GM23338 (cell line): ENCODE data around the gene CS. TPM values are rescaled to one million over a fixed set of nuclear protein-coding genes. Genes with fewer than 3 reads are reported as not detected.

Source experiments
- ATAC-seq: fragments of 200-7000 bp; cut with Tn5 transposase; 3 replicates; pipeline ENCODE4 v1.9.1; 2020
- DNase-seq: peaks from one replicate; pipeline ENCODE4 v3.0.0-alpha.2; 2015; ENCODE audit warnings: low spot score
- H2AFZ ChIP-seq: fragments of 200-600 bp; sonication (generic); 2 replicates; pipeline ENCODE4 v1.8.0; 2016; ENCODE audit warnings: antibody characterized with exemption, mild to moderate bottlenecking, moderate library complexity
- H3F3A ChIP-seq: fragments of 200-600 bp; sonication (generic); replicated peaks from 2 replicates; pipeline ENCODE4 v1.8.0; 2017; ENCODE audit warnings: antibody characterized with exemption, mixed run types, low read depth
- H3K27ac ChIP-seq: fragments of 200-600 bp; sonication (generic); 2 replicates; pipeline ENCODE4 v1.6.1; 2016; ENCODE audit warnings: low read depth
- H3K27me3 ChIP-seq: fragments of 200-600 bp; sonication (generic); 2 replicates; pipeline ENCODE4 v1.8.0; 2016; ENCODE audit warnings: mild to moderate bottlenecking, mixed run types, moderate library complexity; ENCODE audit not compliant: insufficient read depth
- H3K36me3 ChIP-seq: fragments of 200-600 bp; sonication (generic); 2 replicates; pipeline ENCODE4 v1.8.0; 2016; ENCODE audit warnings: mild to moderate bottlenecking; ENCODE audit not compliant: insufficient read depth
- H3K4me1 ChIP-seq: fragments of 200-600 bp; sonication (generic); 2 replicates; pipeline ENCODE4 v1.8.0; 2016; ENCODE audit warnings: mild to moderate bottlenecking, moderate library complexity; ENCODE audit not compliant: insufficient read depth
- H3K4me2 ChIP-seq: fragments of 200-600 bp; sonication (generic); 2 replicates; pipeline ENCODE4 v1.7.1; 2017; ENCODE audit warnings: mixed run types
- H3K4me3 ChIP-seq: fragments of 200-600 bp; sonication (generic); 2 replicates; pipeline ENCODE4 v1.6.1; 2016; ENCODE audit warnings: mixed run types
- H3K79me2 ChIP-seq: fragments of 200-600 bp; sonication (generic); replicated peaks from 2 replicates; pipeline ENCODE4 v1.8.0; 2017; ENCODE audit warnings: mild to moderate bottlenecking; ENCODE audit not compliant: insufficient read depth
- H3K9me2 ChIP-seq: fragments of 200-600 bp; sonication (generic); 2 replicates; pipeline ENCODE4 v1.8.0; 2017; ENCODE audit not compliant: insufficient read depth
- H4K20me1 ChIP-seq: fragments of 200-600 bp; sonication (generic); replicated peaks from 2 replicates; pipeline ENCODE4 v1.8.0; 2017; ENCODE audit warnings: mild to moderate bottlenecking; ENCODE audit not compliant: insufficient read depth
- H3K27ac Mint-ChIP-seq: 2 replicates; pipeline ENCODE4 v1.8.0; 2020; ENCODE audit warnings: inconsistent platforms, mild to moderate bottlenecking, moderate library complexity, mixed read lengths
- H3K27me3 Mint-ChIP-seq: 3 replicates; pipeline ENCODE4 v1.8.0; 2022; ENCODE audit warnings: low read depth, mild to moderate bottlenecking, moderate library complexity, mixed read lengths, inconsistent platforms; ENCODE audit not compliant: insufficient read depth, poor library complexity
- H3K36me3 Mint-ChIP-seq: 3 replicates; pipeline ENCODE4 v1.8.0; 2021; ENCODE audit warnings: low read depth, mild to moderate bottlenecking, inconsistent platforms, moderate library complexity, mixed read lengths
- H3K4me1 Mint-ChIP-seq: 3 replicates; pipeline ENCODE4 v1.8.0; 2020; ENCODE audit warnings: mild to moderate bottlenecking, inconsistent platforms, mixed read lengths
- H3K4me3 Mint-ChIP-seq: 3 replicates; pipeline ENCODE4 v1.8.0; 2021; ENCODE audit warnings: moderate library complexity, mild to moderate bottlenecking, inconsistent platforms, mixed read lengths
- H3K9me3 Mint-ChIP-seq: 3 replicates; pipeline ENCODE4 v1.8.0; 2020; ENCODE audit warnings: moderate library complexity, mild to moderate bottlenecking, inconsistent platforms, mixed read lengths
- CREB1 ChIP-seq: fragments of 250-450 bp; sonication (Bioruptor Pico); IDR thresholded peaks from 2 replicates; pipeline ENCODE4 v1.5.0; 2020; ENCODE audit warnings: low read depth, mild to moderate bottlenecking, moderate library complexity
- ETS1 ChIP-seq: IDR thresholded peaks from 2 replicates; pipeline ENCODE4 v1.6.1; 2016; ENCODE audit warnings: antibody characterized with exemption
- JUNB ChIP-seq: IDR thresholded peaks from one replicate; pipeline ENCODE4 v1.6.1; 2016; ENCODE audit warnings: antibody characterized with exemption; ENCODE audit not compliant: unreplicated experiment
- POLR2AphosphoS5 ChIP-seq: IDR thresholded peaks from 2 replicates; pipeline ENCODE4 v1.6.1; 2016; ENCODE audit warnings: antibody characterized with exemption, low read depth
- STAT1 ChIP-seq: IDR thresholded peaks from one replicate; pipeline ENCODE4 v1.6.1; 2016; ENCODE audit warnings: antibody characterized with exemption; ENCODE audit not compliant: unreplicated experiment
- ZNF114 ChIP-seq: fragments of 250-450 bp; sonication (Bioruptor Pico); IDR thresholded peaks from 2 replicates; pipeline ENCODE4 v1.5.0; 2020; ENCODE audit warnings: mild to moderate bottlenecking, moderate library complexity
- ZNF331 ChIP-seq: fragments of 250-450 bp; sonication (Bioruptor Pico); IDR thresholded peaks from 2 replicates; pipeline ENCODE4 v1.5.0; 2020; ENCODE audit warnings: low read depth, mild to moderate bottlenecking, moderate library complexity
- polyA plus RNA-seq: library from polyadenylated mRNA; unstranded; fragments of >200 nt; fragmentation: Nextera tagmentation; extraction: Ambion mirVana; gene quantifications from 2 replicates; pipeline ENCODE4 v1.2.1, GENCODE V29; 2016
- total RNA-seq: library from RNA; depleted of rRNA; stranded (reverse); fragments of >200 nt; shearing (Covaris generic); gene quantifications from 2 replicates; pipeline ENCODE4 v1.2.3, GENCODE V29; 2014

Gene CS
- total and polyA plus RNA-seq, 2 experiments from 2014 or later: 63.3 to 166 TPM

GRCh38 chr12:56231184-56231582, 68.9 kb downstream of the CS start:
- H3K27ac ChIP-seq: no peak overlapping the region
- ATAC-seq (no peak; the same call in 2 of the 3 replicates), DNase-seq (no peak)
- H3K4me2 ChIP-seq: no peak overlapping the region
- 0 out of 2 replicates have a peak, but pooled peaks cover 3% of the 10 kb centered on the region for H3F3A ChIP-seq
- Mint-ChIP-seq H3K4me1 (peaks cover 10% of the 10 kb centered on the region; the same call in 2 of the 3 replicates), H3K27ac (no peak overlapping the region), H3K27me3 (peaks cover 6% of the 10 kb centered on the region), H3K36me3 (peaks cover 5% of the 10 kb centered on the region; the same call in 1 of the 3 replicates), H3K4me3 (no peak overlapping the region), H3K9me3 (no peaks in the 10 kb centered on the region)
- H3K4me1 ChIP-seq: no peaks in the 10 kb centered on the region
- H4K20me1 ChIP-seq: no peaks in the 10 kb centered on the region
- H3K36me3 ChIP-seq: no peaks in the 10 kb centered on the region
- H3K79me2 ChIP-seq: no peaks in the 10 kb centered on the region
- no peak overlapping the region for H3K4me3 ChIP-seq
- peaks cover 5% of the 10 kb centered on the region; the same call in 1 of the 2 replicates for H3K27me3 ChIP-seq
- H2AFZ ChIP-seq: no peak overlapping the region
- no peaks in the 10 kb centered on the region for H3K9me2 ChIP-seq
- TF ChIP-seq CREB1 (CRISPR knock-in tag): no peak
- TF ChIP-seq ETS1: no peak
- TF ChIP-seq ZNF114 (CRISPR knock-in tag): no peak
- TF ChIP-seq POLR2AphosphoS5: no peak

GRCh38 chr12:56230432-56231183, 69.5 kb downstream of the CS start:
- 0 out of 2 replicates have a peak overlapping the region, but pooled peaks have one; percentile 60 for H3K27ac Mint-ChIP-seq

More at GRCh38 chr12:56230432-56231183, 69.5 kb downstream of the CS start:
- Mint-ChIP-seq H3K9me3 (no peaks in the 10 kb centered on the region), H3K27me3 (peaks cover 6% of the 10 kb centered on the region), H3K4me3 (no peak overlapping the region; the same call in 2 of the 3 replicates), H3K36me3 (peaks cover 8% of the 10 kb centered on the region; the same call in 1 of the 3 replicates), H3K4me1 (peaks cover 10% of the 10 kb centered on the region; the same call in 2 of the 3 replicates)
- Histone ChIP-seq H3K27me3 (peaks cover 5% of the 10 kb centered on the region; the same call in 1 of the 2 replicates), H3K4me1 (no peaks in the 10 kb centered on the region), H3K36me3 (no peaks in the 10 kb centered on the region), H3K27ac (no peak overlapping the region), H3K79me2 (no peaks in the 10 kb centered on the region), H2AFZ (no peak overlapping the region), H4K20me1 (no peaks in the 10 kb centered on the region), H3K9me2 (no peaks in the 10 kb centered on the region), H3F3A (0 out of 2 replicates have a peak, but pooled peaks cover 3% of the 10 kb centered on the region), H3K4me2 (no peak overlapping the region), H3K4me3 (no peak overlapping the region)
- TF ChIP-seq ZNF114 (CRISPR knock-in tag) (no peak), STAT1 (no peak), ZNF331 (CRISPR knock-in tag) (no peak), CREB1 (CRISPR knock-in tag) (no peak), ETS1 (no peak), JUNB (no peak)
- DNase-seq (peak; percentile 33), ATAC-seq (peak; percentile 40)
